Measurements from ENCODE around the gene WRNIP1. TPM values are rescaled to one million over a fixed set of nuclear protein-coding genes. Genes with fewer than 3 reads are reported as not detected.
A peak's percentile ranks its signal among the peaks of the same experiment; 100 is the strongest.

The WRNIP1 gene
- polyA plus RNA-seq, 1 experiment: 28.0 TPM

GRCh38 chr6:2809015-2809414 lies 43.8 kb downstream of the WRNIP1 start:
- no peak overlapping the region for H3K4me3 ChIP-seq (ENCODE audit: low read depth, low read length)
- TF ChIP-seq CTCF (IDR thresholded peaks at IDR 0.05; ENCODE audit: low read depth, low read length): no peak
- CTCF ChIA-PET: no interaction called here
- H3K27ac ChIP-seq (ENCODE audit: low read depth, low read length): no peak overlapping the region
- no peaks in the 10 kb centered on the region for H3K9me3 ChIP-seq (ENCODE audit: control insufficient read depth, insufficient read depth, low read length)
- POLR2A ChIA-PET: no interaction called here
- no peaks in the 10 kb centered on the region for H3K27me3 ChIP-seq (ENCODE audit: control insufficient read depth, insufficient read depth, low read length)
- no peak for DNase-seq (ENCODE audit: low read depth, low spot score)

- no peak for TF ChIP-seq CTCF (IDR thresholded peaks at IDR 0.05; ENCODE audit: low read depth, low read length)
- Histone ChIP-seq H3K4me3 (ENCODE audit: low read depth, low read length) (no peak overlapping the region), H3K9me3 (ENCODE audit: control insufficient read depth, insufficient read depth, low read length) (no peaks in the 10 kb centered on the region), H3K27me3 (ENCODE audit: control insufficient read depth, insufficient read depth, low read length) (no peaks in the 10 kb centered on the region), H3K27ac (ENCODE audit: low read depth, low read length) (no peak overlapping the region)
- DNase-seq (ENCODE audit: low read depth, low spot score): no peak
- POLR2A ChIA-PET: no interaction called here
- CTCF ChIA-PET: no interaction called here
Measured at GRCh38 chr6:2810092-2810671, 45.0 kb downstream of the WRNIP1 start.

GRCh38 chr6:2812695-2813094 lies 47.5 kb downstream of the WRNIP1 start:
- ChIA-PET POLR2A (no interaction called here), CTCF (no interaction called here)
- Histone ChIP-seq H3K27ac (ENCODE audit: low read depth, low read length) (no peak overlapping the region), H3K4me3 (ENCODE audit: low read depth, low read length) (no peak overlapping the region), H3K9me3 (ENCODE audit: control insufficient read depth, insufficient read depth, low read length) (peaks cover 4% of the 10 kb centered on the region; the same call in 1 of the 2 replicates), H3K27me3 (ENCODE audit: control insufficient read depth, insufficient read depth, low read length) (no peaks in the 10 kb centered on the region)
- DNase-seq (ENCODE audit: low read depth, low spot score): no peak
- TF ChIP-seq CTCF (IDR thresholded peaks at IDR 0.05; ENCODE audit: low read depth, low read length): no peak

GRCh38 chr6:2816158-2816557 lies 51.0 kb downstream of the WRNIP1 start:
- CTCF ChIA-PET: interaction anchor here (0.7 to 1.3 kb wide), 2 partner anchors 24 to 136 kb away, joined by 3 to 5 read pairs; no protein-coding TSS in a partner anchor
- H3K27ac ChIP-seq (ENCODE audit: low read depth, low read length): no peak overlapping the region
- POLR2A ChIA-PET: no interaction called here
- peaks cover 4% of the 10 kb centered on the region; the same call in 1 of the 2 replicates for H3K9me3 ChIP-seq (ENCODE audit: control insufficient read depth, insufficient read depth, low read length)
- no peak for TF ChIP-seq CTCF (IDR thresholded peaks at IDR 0.05; ENCODE audit: low read depth, low read length)
- DNase-seq (ENCODE audit: low read depth, low spot score): no peak
- no peak overlapping the region for H3K4me3 ChIP-seq (ENCODE audit: low read depth, low read length)
- no peaks in the 10 kb centered on the region for H3K27me3 ChIP-seq (ENCODE audit: control insufficient read depth, insufficient read depth, low read length)

- Histone ChIP-seq H3K27me3 (ENCODE audit: control insufficient read depth, insufficient read depth, low read length) (no peaks in the 10 kb centered on the region), H3K4me3 (ENCODE audit: low read depth, low read length) (no peak overlapping the region), H3K9me3 (ENCODE audit: control insufficient read depth, insufficient read depth, low read length) (peaks cover 4% of the 10 kb centered on the region; the same call in 1 of the 2 replicates), H3K27ac (ENCODE audit: low read depth, low read length) (peak overlapping the region; percentile 40)
- DNase-seq (ENCODE audit: low read depth, low spot score): no peak
- TF ChIP-seq CTCF (IDR thresholded peaks at IDR 0.05; ENCODE audit: low read depth, low read length): no peak
- POLR2A ChIA-PET: interaction anchor here (2.2 kb wide), 1 partner anchor 23 kb away, joined by 9 read pairs; the partner anchor contains the start of gene SERPINB1
- CTCF ChIA-PET: interaction anchor here (0.6 to 1.1 kb wide), 2 partner anchors 26 to 114 kb away, joined by 3 to 6 read pairs; no protein-coding TSS in a partner anchor
Measured at GRCh38 chr6:2817903-2818443, 52.8 kb downstream of the WRNIP1 start.

Measured in AG04450 (cell line).